Activated CD8-positive, alpha-beta T cell treated with anti-CD3 and anti-CD28 coated beads for 36 hours (primary cell): Measurements from ENCODE around the gene CCSAP. TPM values are rescaled to one million over a fixed set of nuclear protein-coding genes. Genes with fewer than 3 reads are reported as not detected.

ENCODE experiments used
- ATAC-seq: fragments of 200-7000 bp; cut with Tn5 transposase; one replicate; pipeline ENCODE4 v1.10.0; 2021; ENCODE audit warnings: mild to moderate bottlenecking, moderate library complexity
- CTCF ChIA-PET: fragments of 350-600 bp; sonication (Branson Sonifier 250); formaldehyde crosslinking; loops from one replicate; lab custom pipeline; 2021; ENCODE audit warnings: antibody characterized with exemption; lab: Charles Lee
- POLR2A ChIA-PET: fragments of 350-600 bp; sonication (Branson Sonifier 250); formaldehyde crosslinking; loops from one replicate; lab custom pipeline; 2021; ENCODE audit warnings: antibody characterized with exemption; lab: Charles Lee
- DNase-seq: peaks from one replicate; pipeline ENCODE4 v3.0.0-alpha.2; 2020
- H3K27ac Mint-ChIP-seq: one replicate; pipeline ENCODE4 v1.8.0; 2021; ENCODE audit warnings: mild to moderate bottlenecking, mixed read lengths
- H3K27me3 Mint-ChIP-seq: one replicate; pipeline ENCODE4 v1.8.0; 2021; ENCODE audit warnings: mixed read lengths
- H3K36me3 Mint-ChIP-seq: one replicate; pipeline ENCODE4 v1.8.0; 2021; ENCODE audit warnings: low read depth, mixed read lengths
- H3K4me1 Mint-ChIP-seq: one replicate; pipeline ENCODE4 v1.8.0; 2021; ENCODE audit warnings: low read depth, mixed read lengths
- H3K4me3 Mint-ChIP-seq: one replicate; pipeline ENCODE4 v1.8.0; 2021; ENCODE audit warnings: mild to moderate bottlenecking, moderate library complexity, mixed read lengths
- H3K9me3 Mint-ChIP-seq: one replicate; pipeline ENCODE4 v1.8.0; 2021; ENCODE audit warnings: mixed read lengths
- CTCF ChIP-seq: fragments of 200-600 bp; IDR thresholded peaks from one replicate; pipeline ENCODE4 v1.8.0; 2022; ENCODE audit warnings: antibody characterized with exemption, mild to moderate bottlenecking
- intact Hi-C: fragments of 100-400 bp; cut with micrococcal nuclease; formaldehyde crosslinking; loops from one replicate; pipeline ENCODE4 v1.10.0; 2022
- total RNA-seq, 2 experiments: library from RNA; stranded (reverse); gene quantifications; one replicate each; pipeline ENCODE4 v1.2.3, GENCODE V29; 2021

Gene CCSAP
- total RNA-seq, 2 experiments from 2014 or later: 9.9 to 10.8 TPM

GRCh38 chr1:229283183-229283611 is 59.6 kb downstream of the CCSAP start:
- H3K36me3 Mint-ChIP-seq: peaks cover 18% of the 10 kb centered on the region
- intact Hi-C loops: no loop called here
- ChIA-PET POLR2A (no interaction called here), CTCF (no interaction called here)
- no peaks in the 10 kb centered on the region for H3K27me3 Mint-ChIP-seq
- ATAC-seq (no peak), DNase-seq (no peak)
- H3K27ac Mint-ChIP-seq: no peak overlapping the region
- peaks cover 4% of the 10 kb centered on the region for H3K9me3 Mint-ChIP-seq
- H3K4me1 Mint-ChIP-seq: peaks cover 51% of the 10 kb centered on the region
- no peak overlapping the region for H3K4me3 Mint-ChIP-seq
- no peak for TF ChIP-seq CTCF

- H3K27ac Mint-ChIP-seq: no peak overlapping the region
- H3K36me3 Mint-ChIP-seq: peaks cover 15% of the 10 kb centered on the region
- intact Hi-C loops: no loop called here
- H3K9me3 Mint-ChIP-seq: peaks cover 4% of the 10 kb centered on the region
- no peaks in the 10 kb centered on the region for H3K27me3 Mint-ChIP-seq
- no peak overlapping the region for H3K4me3 Mint-ChIP-seq
- TF ChIP-seq CTCF: no peak
- ChIA-PET POLR2A (interaction anchor here (0.9 kb wide), 1 partner anchor 12 kb away, joined by 3 read pairs; no protein-coding TSS in a partner anchor), CTCF (interaction anchor here (1.5 kb wide), 1 partner anchor 14 kb away, joined by 3 read pairs; no protein-coding TSS in a partner anchor)
- H3K4me1 Mint-ChIP-seq: peaks cover 47% of the 10 kb centered on the region
- no peak for ATAC-seq
- DNase-seq: no peak
Observed at GRCh38 chr1:229282295-229282823, 60.5 kb downstream of the CCSAP start.

GRCh38 chr1:229281339-229281926 is 61.4 kb downstream of the CCSAP start:
- intact Hi-C loops: no loop called here
- Mint-ChIP-seq H3K9me3 (peaks cover 4% of the 10 kb centered on the region), H3K4me1 (peaks cover 40% of the 10 kb centered on the region), H3K27ac (no peak overlapping the region), H3K36me3 (peaks cover 12% of the 10 kb centered on the region), H3K4me3 (no peak overlapping the region), H3K27me3 (no peaks in the 10 kb centered on the region)
- CTCF ChIA-PET: interaction anchor here (1.5 kb wide), 1 partner anchor 13 kb away, joined by 3 read pairs; no protein-coding TSS in a partner anchor
- ATAC-seq: no peak
- POLR2A ChIA-PET: interaction anchor here (0.9 kb wide), 1 partner anchor 11 kb away, joined by 3 read pairs; no protein-coding TSS in a partner anchor
- no peak for DNase-seq
- no peak for TF ChIP-seq CTCF

- ChIA-PET CTCF (interaction anchor here (1.5 kb wide), 1 partner anchor 12 kb away, joined by 3 read pairs; no protein-coding TSS in a partner anchor), POLR2A (no interaction called here)
Observed at GRCh38 chr1:229280921-229281320, 61.9 kb downstream of the CCSAP start.

More at GRCh38 chr1:229280921-229281320, 61.9 kb downstream of the CCSAP start:
- ATAC-seq (peak; percentile 37), DNase-seq (no peak)
- H3K4me1 Mint-ChIP-seq: peaks cover 38% of the 10 kb centered on the region
- peaks cover 12% of the 10 kb centered on the region for H3K36me3 Mint-ChIP-seq
- H3K27ac Mint-ChIP-seq: no peak overlapping the region
- no peaks in the 10 kb centered on the region for H3K27me3 Mint-ChIP-seq
- TF ChIP-seq CTCF: no peak
- intact Hi-C loops: no loop called here
- H3K4me3 Mint-ChIP-seq: no peak overlapping the region
- peaks cover 4% of the 10 kb centered on the region for H3K9me3 Mint-ChIP-seq
